HCT116 (cell line): Measurements from ENCODE around the gene MYOG. TPM values are rescaled to one million over a fixed set of nuclear protein-coding genes. Genes with fewer than 3 reads are reported as not detected.

ENCODE experiments used
- ATAC-seq: fragments of 200-7000 bp; cut with Tn5 transposase; 2 replicates; pipeline ENCODE4 v1.9.1; 2020; ENCODE audit warnings: mild to moderate bottlenecking, moderate library complexity
- BruUV-seq: library from RNA; stranded (reverse); fragments of 400-500 nt; replicated peaks from 2 replicates; lab custom pipeline; 2021; lab: Mats Ljungman, UMichigan
- CTCF ChIA-PET: fragments of 300-600 bp; sonication (Branson Sonifier 250); formaldehyde crosslinking; loops from one replicate; lab custom pipeline; 2021; ENCODE audit warnings: antibody characterized with exemption; lab: Charles Lee
- POLR2A ChIA-PET: fragments of 300-600, 350-600 bp; sonication (Branson Sonifier 250); formaldehyde crosslinking; loops from one replicate; lab custom pipeline; 2021; ENCODE audit warnings: antibody characterized with exemption; lab: Charles Lee
- RAD21 ChIA-PET, 2 experiments: fragments of 300-600 bp; sonication (Branson Sonifier 250); formaldehyde crosslinking; loops; one replicate each; lab custom pipeline; 2023; ENCODE audit warnings: low total read pairs in 2 of 2; ENCODE audit not compliant: uncharacterized antibody in 2 of 2, unreplicated experiment in 2 of 2, low non-redundant PET in 1 of 2; lab: Charles Lee
- DNase-seq: peaks from one replicate; pipeline ENCODE4 v3.0.0-alpha.2; 2010; ENCODE audit warnings: low read depth, low spot score
- H2AFZ ChIP-seq: fragments of 200-600 bp; shearing (Covaris generic), sonication (generic); 2 replicates; pipeline ENCODE4 v1.6.1; 2017; ENCODE audit warnings: low read depth, mixed run types, mixed read lengths, antibody characterized with exemption, low read length; ENCODE audit not compliant: poor library complexity, severe bottlenecking
- H3K27ac ChIP-seq: 2 replicates; pipeline ENCODE4 v1.5.1; 2012; ENCODE audit warnings: low read depth, low read length
- H3K27me3 ChIP-seq: fragments of 200-600 bp; sonication (generic); 2 replicates; pipeline ENCODE4 v1.6.1; 2016; ENCODE audit warnings: mixed run types, low read length, mixed read lengths; ENCODE audit not compliant: insufficient read depth
- H3K36me3 ChIP-seq, 2 experiments: fragments of 200-500 bp in 1 of 2; fragments of 200-600 bp in 1 of 2; sonication (Bioruptor generic) in 1 of 2; sonication (generic) in 1 of 2; 2 replicates each; pipeline versions ENCODE4 v1.5.1 to v1.6.1; 2014 to 2016; ENCODE audit warnings: low read length in 2 of 2, inconsistent platforms in 1 of 2, mixed read lengths in 1 of 2, mixed run types in 1 of 2; ENCODE audit not compliant: insufficient read depth in 2 of 2, control insufficient read depth in 1 of 2
- H3K4me1 ChIP-seq, 2 experiments: fragments of 200-600 bp in 1 of 2; sonication (generic) in 1 of 2; 2 replicates each; pipeline versions ENCODE4 v1.5.1 to v1.6.1; 2012 to 2017; ENCODE audit warnings: low read length in 2 of 2, inconsistent platforms in 1 of 2, mild to moderate bottlenecking in 1 of 2, mixed read lengths in 1 of 2, mixed run types in 1 of 2, moderate library complexity in 1 of 2; ENCODE audit not compliant: insufficient read depth in 2 of 2, control insufficient read depth in 1 of 2
- H3K4me2 ChIP-seq: fragments of 200-600 bp; sonication (generic); 2 replicates; pipeline ENCODE4 v1.6.1; 2017; ENCODE audit warnings: mixed run types, low read length, mixed read lengths
- H3K4me3 ChIP-seq, 2 experiments: fragments of 200-600 bp in 1 of 2; sonication (generic) in 1 of 2; replicated peaks in 1 of 2; 2 replicates each; pipeline ENCODE4 v1.5.1; 2011 to 2016; ENCODE audit warnings: low read length in 2 of 2, control low read depth in 1 of 2, low read depth in 1 of 2, mild to moderate bottlenecking in 1 of 2, mixed read lengths in 1 of 2, mixed run types in 1 of 2
- H3K79me2 ChIP-seq: fragments of 200-600 bp; sonication (generic); 2 replicates; pipeline ENCODE4 v1.6.1; 2017; ENCODE audit warnings: mild to moderate bottlenecking, mixed run types, low read length, moderate library complexity, mixed read lengths; ENCODE audit not compliant: insufficient read depth
- H3K9ac ChIP-seq: fragments of 200-600 bp; sonication (generic); 2 replicates; pipeline ENCODE4 v1.6.1; 2016; ENCODE audit warnings: low read length, mixed read lengths
- H3K9me2 ChIP-seq: fragments of 200-600 bp; sonication (generic), shearing (Covaris generic); 2 replicates; pipeline ENCODE4 v1.6.1; 2017; ENCODE audit warnings: mixed run types, mild to moderate bottlenecking, moderate library complexity; ENCODE audit not compliant: insufficient read depth
- H3K9me3 ChIP-seq, 2 experiments: fragments of 200-500 bp in 1 of 2; fragments of 200-600 bp in 1 of 2; sonication (Bioruptor generic) in 1 of 2; sonication (generic) in 1 of 2; 2 replicates each; pipeline ENCODE4 v1.6.1; 2014 to 2017; ENCODE audit warnings: low read length in 2 of 2, mixed read lengths in 2 of 2, inconsistent platforms in 1 of 2, low read depth in 1 of 2, mild to moderate bottlenecking in 1 of 2, mixed run types in 1 of 2, moderate library complexity in 1 of 2; ENCODE audit not compliant: control insufficient read depth in 1 of 2, insufficient read depth in 1 of 2
- H4K20me1 ChIP-seq: fragments of 200-600 bp; sonication (generic), shearing (Covaris generic); 2 replicates; pipeline ENCODE4 v1.6.1; 2017; ENCODE audit warnings: mixed run types, mild to moderate bottlenecking, moderate library complexity; ENCODE audit not compliant: insufficient read depth
- RAD21 ChIP-seq: IDR thresholded peaks from 2 replicates; pipeline ENCODE4 v1.6.1; 2012; ENCODE audit warnings: low read depth, mild to moderate bottlenecking
- intact Hi-C: fragments of 100-400 bp; cut with micrococcal nuclease; formaldehyde crosslinking; loops from 2 replicates; pipeline ENCODE4 v1.10.0; 2022
- total RNA-seq: library from RNA; stranded (reverse); gene quantifications from one replicate; pipeline ENCODE4 v1.2.1, GENCODE V29; 2021; ENCODE audit not compliant: unreplicated experiment
- TF ChIP-seq, protein P1 (sequence below): IDR thresholded peaks from 2 replicates; pipeline ENCODE4 v1.6.1; 2011; ENCODE audit warnings: mild to moderate bottlenecking, low read length, moderate library complexity; ENCODE audit not compliant: insufficient replicate concordance; ENCODE audit errors: extremely low read depth
- TF ChIP-seq, protein P2 (sequence below), 3 experiments: fragments of 200-600 bp in 1 of 3; sonication (generic) in 1 of 3; IDR thresholded peaks in 2 of 3; conservative IDR thresholded peaks in 1 of 3; 2 replicates each; pipeline ENCODE4 v1.5.1; 2012 to 2017; ENCODE audit warnings: low read depth in 2 of 3, low read length in 2 of 3, antibody characterized with exemption in 1 of 3, borderline replicate concordance in 1 of 3, control low read depth in 1 of 3, mild to moderate bottlenecking in 1 of 3, mixed read lengths in 1 of 3, mixed run types in 1 of 3, moderate library complexity in 1 of 3; ENCODE audit not compliant: insufficient read depth in 1 of 3

MYOG gene
- total RNA-seq, 1 experiment from 2014 or later, result not detected

DNA sequence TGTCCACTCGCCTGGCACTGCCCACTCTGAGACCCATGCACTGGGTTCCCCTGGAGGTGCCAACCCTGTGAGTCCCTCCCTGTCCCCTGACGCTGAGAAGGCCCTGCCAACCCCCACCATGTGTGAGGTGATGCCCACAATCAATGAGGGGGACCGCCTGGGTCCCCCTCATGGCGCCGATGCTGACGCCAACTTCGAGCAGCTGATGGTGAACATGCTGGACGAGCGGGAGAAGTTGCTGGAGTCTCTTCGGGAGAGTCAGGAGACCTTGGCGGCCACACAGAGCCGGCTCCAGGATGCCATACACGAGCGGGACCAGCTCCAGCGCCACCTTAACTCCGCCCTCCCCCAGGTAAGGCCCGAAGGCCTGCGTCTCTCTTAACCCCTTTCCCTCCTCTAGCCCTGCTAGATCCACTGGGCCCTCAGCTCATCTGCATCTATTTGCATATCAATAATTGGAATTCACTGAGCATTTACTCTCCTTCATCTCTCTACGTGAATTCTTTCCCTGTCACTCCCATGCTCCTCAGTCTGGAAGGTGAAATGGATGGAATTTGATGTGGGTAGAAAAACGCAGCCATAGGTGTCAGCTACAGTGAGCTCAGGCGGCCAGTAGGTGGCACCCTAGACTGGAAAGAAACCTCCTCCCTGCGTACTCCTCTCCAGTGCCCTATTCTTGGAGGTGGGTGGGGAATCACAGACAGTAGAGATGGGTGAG, 46.8 kb downstream of the MYOG start:
- no peaks in the 10 kb centered on the region for H3K27me3 ChIP-seq
- BruUV-seq, result no TSS peak
- H3K9me2 ChIP-seq, result no peaks in the 10 kb centered on the region
- no peaks in the 10 kb centered on the region for H3K79me2 ChIP-seq
- H3K27ac ChIP-seq, result no peak overlapping the region
- intact Hi-C loops, result loop anchor here (1.0 kb wide), 2 partner anchors 177 to 230 kb away; no protein-coding TSS in a partner anchor
- H3K4me2 ChIP-seq, result no peak overlapping the region
- no peak overlapping the region for H3K4me3 ChIP-seq
- ChIA-PET CTCF (interaction anchor here (0.6 to 5.0 kb wide), 30 partner anchors 9 to 408 kb away, joined by 3 to 185 read pairs (median 6); partner anchors contain the start of genes ADORA1 and PPFIA4), RAD21 (interaction anchor here (0.8 to 2.4 kb wide), 9 partner anchors 79 to 232 kb away, joined by 3 to 19 read pairs (median 8); no protein-coding TSS in a partner anchor), POLR2A (interaction anchor here (1.5 to 1.6 kb wide), 2 partner anchors 177 to 230 kb away, joined by 4 to 5 read pairs; no protein-coding TSS in a partner anchor)
- H2AFZ ChIP-seq, result no peak overlapping the region
- H3K9me3 ChIP-seq, result no peaks in the 10 kb centered on the region
- H3K9ac ChIP-seq, result no peak overlapping the region
- no peaks in the 10 kb centered on the region for H3K36me3 ChIP-seq
- ATAC-seq (peak; percentile 92), DNase-seq (no peak)
- peaks cover 0 to 22% of the 10 kb centered on the region in 2 experiments; a peak in 2 of 4 replicates for H3K4me1 ChIP-seq
- TF ChIP-seq, protein P1, sequence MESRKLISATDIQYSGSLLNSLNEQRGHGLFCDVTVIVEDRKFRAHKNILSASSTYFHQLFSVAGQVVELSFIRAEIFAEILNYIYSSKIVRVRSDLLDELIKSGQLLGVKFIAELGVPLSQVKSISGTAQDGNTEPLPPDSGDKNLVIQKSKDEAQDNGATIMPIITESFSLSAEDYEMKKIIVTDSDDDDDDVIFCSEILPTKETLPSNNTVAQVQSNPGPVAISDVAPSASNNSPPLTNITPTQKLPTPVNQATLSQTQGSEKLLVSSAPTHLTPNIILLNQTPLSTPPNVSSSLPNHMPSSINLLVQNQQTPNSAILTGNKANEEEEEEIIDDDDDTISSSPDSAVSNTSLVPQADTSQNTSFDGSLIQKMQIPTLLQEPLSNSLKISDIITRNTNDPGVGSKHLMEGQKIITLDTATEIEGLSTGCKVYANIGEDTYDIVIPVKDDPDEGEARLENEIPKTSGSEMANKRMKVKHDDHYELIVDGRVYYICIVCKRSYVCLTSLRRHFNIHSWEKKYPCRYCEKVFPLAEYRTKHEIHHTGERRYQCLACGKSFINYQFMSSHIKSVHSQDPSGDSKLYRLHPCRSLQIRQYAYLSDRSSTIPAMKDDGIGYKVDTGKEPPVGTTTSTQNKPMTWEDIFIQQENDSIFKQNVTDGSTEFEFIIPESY, result no peak
- peak; percentile 89 for TF ChIP-seq RAD21
- TF ChIP-seq, protein P2, sequence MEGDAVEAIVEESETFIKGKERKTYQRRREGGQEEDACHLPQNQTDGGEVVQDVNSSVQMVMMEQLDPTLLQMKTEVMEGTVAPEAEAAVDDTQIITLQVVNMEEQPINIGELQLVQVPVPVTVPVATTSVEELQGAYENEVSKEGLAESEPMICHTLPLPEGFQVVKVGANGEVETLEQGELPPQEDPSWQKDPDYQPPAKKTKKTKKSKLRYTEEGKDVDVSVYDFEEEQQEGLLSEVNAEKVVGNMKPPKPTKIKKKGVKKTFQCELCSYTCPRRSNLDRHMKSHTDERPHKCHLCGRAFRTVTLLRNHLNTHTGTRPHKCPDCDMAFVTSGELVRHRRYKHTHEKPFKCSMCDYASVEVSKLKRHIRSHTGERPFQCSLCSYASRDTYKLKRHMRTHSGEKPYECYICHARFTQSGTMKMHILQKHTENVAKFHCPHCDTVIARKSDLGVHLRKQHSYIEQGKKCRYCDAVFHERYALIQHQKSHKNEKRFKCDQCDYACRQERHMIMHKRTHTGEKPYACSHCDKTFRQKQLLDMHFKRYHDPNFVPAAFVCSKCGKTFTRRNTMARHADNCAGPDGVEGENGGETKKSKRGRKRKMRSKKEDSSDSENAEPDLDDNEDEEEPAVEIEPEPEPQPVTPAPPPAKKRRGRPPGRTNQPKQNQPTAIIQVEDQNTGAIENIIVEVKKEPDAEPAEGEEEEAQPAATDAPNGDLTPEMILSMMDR (IDR thresholded peaks at IDR 0.05 in 2 of 3, conservative IDR thresholded peaks at IDR 0.05 in 1 of 3; ENCODE audit: borderline replicate concordance in 1 of 3, insufficient read depth in 1 of 3, low read depth in 2 of 3, low read length in 2 of 3), result peak; percentile 83 to 97 (median 92)
- no peaks in the 10 kb centered on the region for H4K20me1 ChIP-seq
